Measurements from ENCODE around the gene DNASE1L2. TPM values are rescaled to one million over a fixed set of nuclear protein-coding genes. Genes with fewer than 3 reads are reported as not detected.

The DNASE1L2 gene
- total and polyA plus RNA-seq, 2 donors (not counting 3 experiments of a cell fraction or from before 2014, with no cell fraction given): 0.57 to 1.2 TPM

- no peak overlapping the region for H3K9ac ChIP-seq (replicated peaks; ENCODE audit: extremely low read depth, insufficient read depth, low read length)
- no peak overlapping the region for H3K27ac ChIP-seq (ENCODE audit: insufficient read depth, low read depth, low read length)
- no peaks in the 10 kb centered on the region for H3K9me3 ChIP-seq (replicated peaks; ENCODE audit: control insufficient read depth, insufficient read depth, low read length)
- TF ChIP-seq MAX (IDR thresholded peaks at IDR 0.05; ENCODE audit: insufficient read depth, insufficient read length) (no peak), JUN (IDR thresholded peaks at IDR 0.05; ENCODE audit: borderline replicate concordance, insufficient read depth, insufficient read length, low read depth) (no peak), POLR2AphosphoS5 (IDR thresholded peaks at IDR 0.05; ENCODE audit: insufficient read depth, low read depth, low read length) (no peak), POLR2A (IDR thresholded peaks at IDR 0.05; ENCODE audit: low read depth, low read length) (no peak), MYC (IDR thresholded peaks at IDR 0.05; ENCODE audit: low read depth, low read length) (no peak), FOS (IDR thresholded peaks at IDR 0.05; ENCODE audit: borderline replicate concordance, insufficient read depth, low read length) (no peak), CTCF (IDR thresholded peaks at IDR 0.05; ENCODE audit: extremely low read depth in 1 of 2, insufficient read depth in 1 of 2, low read depth in 1 of 2, low read length in 2 of 2) (no peak), GATA2 (IDR thresholded peaks at IDR 0.05; ENCODE audit: insufficient read depth, insufficient read length, low read depth, low read length) (no peak), EZH2 (IDR thresholded peaks at IDR 0.05; ENCODE audit: borderline replicate concordance, low read depth, low read length, severe bottlenecking) (no peak)
- dilution Hi-C loops (cut with MboI; ENCODE audit: extremely low pct_ligation_motif_present, low sequenced_read_pairs) (no loop called here), intact Hi-C loops (cut with micrococcal nuclease) (no loop called here)
- no peaks in the 10 kb centered on the region for H3K4me1 ChIP-seq (ENCODE audit: control insufficient read depth, extremely low read depth, insufficient read depth, low read length)
- H3K4me3 ChIP-seq (replicated peaks in 1 of 3; ENCODE audit: insufficient read depth in 1 of 3, low read depth in 1 of 3, low read length in 3 of 3): no peak overlapping the region
- FAIRE-seq (no peak), DNase-seq (ENCODE audit: low read depth, low spot score) (no peak)
- ChIA-PET POLR2A (no interaction called here), CTCF (no interaction called here)
- H3K27me3 ChIP-seq (ENCODE audit: control insufficient read depth in 2 of 2, insufficient read depth in 2 of 2, low read length in 2 of 2): no peaks in the 10 kb centered on the region
- H3K79me2 ChIP-seq (ENCODE audit: control insufficient read depth, insufficient read depth, low read length): no peaks in the 10 kb centered on the region
- no peaks in the 10 kb centered on the region for H3K9me1 ChIP-seq (replicated peaks; ENCODE audit: control insufficient read depth, extremely low read depth, insufficient read depth, low read length)
- BruUV-seq (replicated peaks): no TSS peak
- no peak overlapping the region for H3K4me2 ChIP-seq (ENCODE audit: insufficient read depth, low read length)
- H2AFZ ChIP-seq (ENCODE audit: low read depth, low read length): no peak overlapping the region
- no peaks in the 10 kb centered on the region for H4K20me1 ChIP-seq (replicated peaks; ENCODE audit: control insufficient read depth, extremely low read depth, insufficient read depth, low read length)
- H3K36me3 ChIP-seq (ENCODE audit: control insufficient read depth in 2 of 2, extremely low read depth in 1 of 2, insufficient read depth in 2 of 2, low read length in 2 of 2): peaks cover 0 to 13% of the 10 kb centered on the region in 2 experiments
Observed at GRCh38 chr16:2282262-2282661, 46.0 kb downstream of the DNASE1L2 start.
